ENCODE measurements around the gene SAMD4A.

DNA sequence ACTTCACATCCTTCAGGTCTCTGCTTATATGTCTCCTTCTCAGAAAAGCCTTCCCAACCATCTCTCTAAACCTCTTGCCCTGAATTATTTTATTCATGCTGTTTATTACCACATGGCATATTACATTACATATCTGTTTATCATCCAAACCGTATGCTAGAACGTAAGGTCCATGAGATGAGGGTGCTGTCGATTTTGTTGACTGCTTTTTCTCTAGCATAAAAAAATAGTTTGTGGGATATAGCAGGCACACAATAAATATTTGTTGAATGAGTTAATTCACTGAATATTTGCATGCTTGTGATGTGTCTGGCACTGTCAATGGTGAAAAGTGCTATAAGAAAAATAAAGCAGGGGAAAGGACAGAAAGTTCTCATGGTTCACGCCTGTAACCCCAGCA, 22.9 kb downstream of the SAMD4A start:
- TF ChIP-seq CTCF (IDR thresholded peaks at IDR 0.05 in 8 of 11, conservative IDR thresholded peaks at IDR 0.05 in 3 of 11) (no peak), POLR2A (IDR thresholded peaks at IDR 0.05) (no peak)
